Right lobe of liver (tissue), 4 donors: ENCODE results near the gene MBNL2.

ENCODE experiments used
- POLR2A ChIP-seq: fragments of 450-650 bp; IDR thresholded peaks from one replicate; pipeline ENCODE4 v1.6.1; 2017; ENCODE audit warnings: antibody characterized with exemption, mild to moderate bottlenecking
- TF ChIP-seq, protein P1 (sequence below), 4 donors: fragments of 200-600 bp in 3 of 4; fragments of 450-650 bp in 1 of 4; IDR thresholded peaks; one replicate each; pipeline versions ENCODE4 v1.5.1 to v1.8.0; 2016 to 2022; ENCODE audit warnings: antibody characterized with exemption in 4 of 4, mild to moderate bottlenecking in 2 of 4
- donor health status: DM: no; HTN: no; CAD: no.
- donor health status: DM: no; HTN: no; CAD: no.
- donor health status: DM: no; HTN: yes; CAD: no.

DNA sequence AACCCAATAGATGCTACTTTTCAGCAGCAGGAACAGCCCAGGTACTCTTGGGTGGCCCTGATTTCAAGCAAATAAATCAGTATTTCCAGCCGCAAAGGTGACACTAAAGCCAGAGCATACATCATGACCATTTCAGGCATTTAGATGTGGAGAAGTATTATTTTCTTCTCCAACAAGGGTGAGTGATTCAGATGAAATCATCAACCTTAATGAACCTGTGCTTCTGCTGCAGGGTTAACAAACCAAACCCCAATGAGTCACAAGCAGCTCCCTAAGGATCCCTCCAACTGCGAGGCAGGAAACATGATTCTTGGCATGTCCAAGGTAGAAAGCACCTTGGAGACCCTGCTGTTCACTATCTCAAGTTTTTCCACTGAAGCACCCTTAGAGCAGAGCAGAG lies 32.7 kb downstream of the MBNL2 start:
- no peak for TF ChIP-seq POLR2A
- TF ChIP-seq, protein P1, sequence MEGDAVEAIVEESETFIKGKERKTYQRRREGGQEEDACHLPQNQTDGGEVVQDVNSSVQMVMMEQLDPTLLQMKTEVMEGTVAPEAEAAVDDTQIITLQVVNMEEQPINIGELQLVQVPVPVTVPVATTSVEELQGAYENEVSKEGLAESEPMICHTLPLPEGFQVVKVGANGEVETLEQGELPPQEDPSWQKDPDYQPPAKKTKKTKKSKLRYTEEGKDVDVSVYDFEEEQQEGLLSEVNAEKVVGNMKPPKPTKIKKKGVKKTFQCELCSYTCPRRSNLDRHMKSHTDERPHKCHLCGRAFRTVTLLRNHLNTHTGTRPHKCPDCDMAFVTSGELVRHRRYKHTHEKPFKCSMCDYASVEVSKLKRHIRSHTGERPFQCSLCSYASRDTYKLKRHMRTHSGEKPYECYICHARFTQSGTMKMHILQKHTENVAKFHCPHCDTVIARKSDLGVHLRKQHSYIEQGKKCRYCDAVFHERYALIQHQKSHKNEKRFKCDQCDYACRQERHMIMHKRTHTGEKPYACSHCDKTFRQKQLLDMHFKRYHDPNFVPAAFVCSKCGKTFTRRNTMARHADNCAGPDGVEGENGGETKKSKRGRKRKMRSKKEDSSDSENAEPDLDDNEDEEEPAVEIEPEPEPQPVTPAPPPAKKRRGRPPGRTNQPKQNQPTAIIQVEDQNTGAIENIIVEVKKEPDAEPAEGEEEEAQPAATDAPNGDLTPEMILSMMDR (IDR thresholded peaks at IDR 0.05) = no peak
